ELF-1 (cell line): ENCODE results near the gene P2RY6.

ENCODE experiments used
- DNase-seq: peaks from one replicate; pipeline ENCODE4 v3.0.0-alpha.2; 2016; ENCODE audit warnings: low read depth, low spot score

Gene P2RY6

DNA sequence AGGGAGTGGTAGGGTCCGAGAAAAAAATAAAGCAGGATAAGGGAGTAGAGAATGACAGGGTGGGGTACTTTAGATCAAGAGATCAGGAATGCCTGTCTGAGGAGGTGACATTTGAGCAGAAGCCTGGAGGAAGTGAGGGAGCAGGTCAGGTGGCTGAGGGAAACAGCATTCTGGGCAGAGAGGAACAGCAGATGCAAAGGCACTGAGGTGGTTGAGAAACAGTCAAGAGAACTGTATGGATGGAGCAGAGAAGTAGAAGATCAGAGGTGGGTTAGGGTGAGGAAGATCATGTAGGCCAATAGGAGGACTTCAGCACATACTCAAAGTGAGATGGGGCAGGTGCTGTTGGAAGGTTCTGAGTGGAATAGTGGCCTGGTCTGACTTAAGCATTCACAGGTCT is 44.3 kb downstream of the P2RY6 start:
- no peak for DNase-seq

DNA sequence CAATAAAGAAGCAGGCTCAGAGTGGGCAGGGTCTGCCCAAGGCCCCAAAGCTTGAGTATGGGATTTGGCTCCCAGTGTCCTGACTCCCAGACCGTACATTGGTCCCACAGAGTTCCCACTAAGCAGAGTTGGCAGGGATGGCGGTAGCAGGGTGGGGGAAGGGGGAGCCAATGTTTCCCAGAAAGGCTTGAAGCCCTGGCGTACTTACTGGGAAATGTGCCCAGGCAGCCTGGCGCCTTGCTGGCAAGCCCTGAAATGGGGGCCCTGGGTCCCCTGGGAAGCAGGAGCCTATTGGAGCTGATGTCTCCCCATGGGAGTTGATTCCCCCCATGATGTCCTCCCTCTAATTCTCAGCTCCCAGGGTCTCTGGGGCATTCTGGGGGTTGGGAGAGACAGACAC is 45.2 kb downstream of the P2RY6 start:
- no peak for DNase-seq

DNA sequence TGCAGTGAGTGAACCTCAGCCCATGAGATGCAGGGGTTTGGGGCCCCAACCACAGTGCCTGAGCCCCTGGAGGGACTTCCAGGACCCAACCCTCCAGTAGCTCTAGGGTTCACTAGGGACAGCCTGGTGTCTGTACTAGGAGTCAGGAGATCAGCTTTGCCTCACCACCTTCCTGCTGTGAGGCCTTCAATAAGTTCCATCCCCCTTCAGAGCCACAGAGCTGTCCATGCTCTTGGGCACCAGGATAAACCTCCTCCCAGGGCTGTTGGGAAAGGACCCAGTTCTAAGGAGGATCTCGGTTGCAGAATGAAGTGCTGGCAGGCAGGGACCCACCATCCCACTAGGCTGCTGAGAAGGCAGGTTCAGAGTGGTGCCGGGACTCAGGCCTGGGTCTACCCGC is 45.7 kb downstream of the P2RY6 start:
- no peak for DNase-seq

DNA sequence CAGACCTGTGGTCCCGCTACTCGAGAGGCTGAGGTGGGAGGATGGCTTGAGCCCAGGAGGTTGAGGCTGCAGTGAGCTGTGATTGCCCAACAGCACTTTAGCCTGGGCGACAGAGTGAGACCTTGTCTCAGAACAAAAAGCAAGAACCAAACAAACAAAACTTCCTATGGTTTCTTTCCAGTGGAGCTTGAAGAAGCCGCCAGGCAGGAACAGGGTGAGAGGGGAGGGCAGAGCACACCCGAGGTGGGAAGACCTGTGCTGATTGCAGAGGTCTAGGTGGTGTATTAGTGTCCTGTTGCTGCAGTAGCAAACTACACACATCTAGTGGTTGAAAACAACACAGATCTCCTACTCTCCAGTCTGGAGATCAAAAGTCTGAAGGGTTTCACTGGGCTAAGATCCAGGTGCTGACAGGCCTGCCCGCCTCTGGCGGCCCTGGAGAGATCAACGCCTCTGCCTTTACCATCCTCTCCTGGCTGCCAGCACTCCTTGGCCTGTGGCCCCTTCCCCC is 46.4 kb downstream of the P2RY6 start:
- DNase-seq: no peak

DNA sequence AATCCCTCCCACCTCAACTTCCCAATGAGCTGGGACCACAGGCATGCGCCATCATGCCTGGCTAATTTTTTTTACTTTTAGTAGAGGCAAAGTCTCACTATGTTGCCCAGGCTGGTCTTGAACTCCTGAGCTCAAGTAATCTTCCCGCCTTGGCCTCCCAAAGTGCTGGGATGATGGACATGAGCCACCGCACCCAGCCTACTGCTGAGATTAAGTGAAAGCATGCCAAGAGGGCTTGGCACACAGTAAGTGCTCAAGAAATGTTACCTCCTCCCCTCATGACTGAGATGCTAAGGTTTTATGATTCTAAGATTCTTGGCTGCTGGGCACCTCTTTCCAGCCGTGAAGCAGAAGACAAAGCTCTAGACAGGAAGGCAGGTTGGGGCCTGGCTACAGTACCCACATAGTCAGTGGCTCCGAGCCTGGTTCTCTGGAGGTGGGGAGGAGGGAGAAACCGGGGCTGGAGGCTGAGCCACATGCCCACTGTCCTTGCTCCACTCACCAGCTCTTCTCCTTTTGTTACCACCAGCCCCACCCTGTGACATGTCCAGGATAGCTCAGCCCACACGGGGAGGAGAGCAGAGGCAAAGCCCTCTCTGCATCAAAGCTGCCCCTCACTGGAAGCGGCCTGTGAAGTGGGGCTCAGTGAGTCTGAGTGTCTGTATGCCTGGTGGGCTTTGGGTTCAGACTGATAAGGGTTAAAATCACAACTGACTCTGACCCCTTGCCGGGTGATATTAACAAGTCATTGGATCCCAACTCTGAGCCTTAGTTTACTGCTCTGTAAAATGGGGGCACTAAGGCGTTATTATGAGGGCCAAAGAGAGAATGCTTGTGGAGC is 48.8 kb downstream of the P2RY6 start:
- DNase-seq: no peak

DNA sequence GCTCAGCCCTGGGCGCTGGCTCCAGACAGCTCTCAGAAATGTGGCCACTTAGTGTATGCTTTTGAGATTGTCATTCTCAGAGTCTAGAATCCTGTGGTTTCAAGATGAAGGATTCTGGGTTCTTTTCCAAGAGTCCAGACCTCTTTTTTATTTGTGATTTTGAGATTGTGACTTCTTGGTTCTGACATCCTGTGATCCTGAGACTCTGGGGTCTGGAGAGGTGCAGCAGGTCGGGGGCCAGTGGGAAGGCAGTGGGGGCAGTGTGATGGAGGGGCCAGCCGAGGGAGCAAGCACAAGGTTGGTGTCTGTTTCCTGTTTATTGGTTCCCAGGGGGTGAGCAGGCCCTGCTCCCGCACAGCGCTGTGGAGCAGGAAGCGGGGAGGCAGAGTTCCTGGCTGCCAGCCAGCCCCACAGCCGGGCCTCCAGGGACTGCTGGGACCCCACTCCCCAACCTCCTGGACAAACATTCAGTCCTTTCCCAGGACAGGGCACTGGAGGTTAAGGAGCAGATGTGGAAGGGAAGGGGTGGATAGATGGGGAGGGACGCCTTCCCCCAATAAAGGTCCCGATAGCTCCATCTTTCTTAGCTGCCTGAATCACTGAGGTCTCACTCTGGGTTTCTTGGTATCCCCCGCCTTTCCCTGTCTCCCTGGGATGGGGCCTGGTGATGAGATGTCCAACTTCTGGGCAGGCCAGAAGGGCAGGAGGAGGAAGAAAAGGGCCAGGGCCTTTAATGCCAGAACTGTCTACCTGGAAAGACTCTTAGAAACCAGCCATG is 49.7 kb downstream of the P2RY6 start:
- no peak for DNase-seq

DNA sequence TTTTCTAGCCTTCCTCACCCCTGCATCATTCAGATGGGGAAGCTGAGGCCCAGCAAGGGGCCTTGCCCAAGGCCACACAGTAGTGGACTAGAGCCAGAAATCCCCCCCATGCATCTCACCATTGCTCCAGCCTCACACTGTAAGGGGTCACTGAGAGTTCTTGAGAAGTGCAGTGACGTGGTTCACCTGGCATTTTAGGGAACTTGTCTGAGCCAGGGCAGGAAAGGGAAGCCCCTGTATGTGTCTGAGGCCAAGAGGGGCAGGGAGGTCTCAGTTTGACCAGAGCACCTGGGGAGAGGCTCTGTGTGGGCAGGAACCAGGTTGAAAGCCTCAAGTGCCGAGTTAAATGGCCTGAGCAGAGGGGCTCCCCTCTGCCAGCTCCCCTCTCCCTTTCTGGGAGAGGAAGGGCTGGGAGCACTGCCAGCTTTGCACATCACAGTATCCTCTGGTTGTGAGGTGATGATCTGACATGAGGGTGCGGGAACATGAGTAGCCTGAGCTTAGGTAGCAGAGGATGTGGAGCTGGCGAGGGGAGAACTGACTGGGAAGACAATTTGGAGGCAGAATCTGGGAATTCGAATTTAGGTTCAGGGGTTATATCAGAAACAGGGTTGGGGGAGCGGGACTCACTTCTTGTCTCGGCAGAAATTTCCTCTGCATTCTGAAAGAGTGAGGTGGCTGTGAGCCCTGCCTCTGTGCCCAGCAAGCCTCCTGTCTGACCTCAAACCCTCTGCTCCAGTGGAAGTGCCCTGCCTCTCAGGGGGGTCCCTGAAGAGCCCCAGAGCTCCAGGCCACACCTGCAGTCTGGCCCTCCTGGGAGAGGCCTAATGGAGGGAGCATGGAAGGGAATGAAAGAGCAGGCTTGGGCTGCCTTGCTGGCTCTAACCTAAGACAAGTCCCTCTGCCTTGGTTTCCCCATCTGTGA is 50.5 kb downstream of the P2RY6 start:
- no peak for DNase-seq

DNA sequence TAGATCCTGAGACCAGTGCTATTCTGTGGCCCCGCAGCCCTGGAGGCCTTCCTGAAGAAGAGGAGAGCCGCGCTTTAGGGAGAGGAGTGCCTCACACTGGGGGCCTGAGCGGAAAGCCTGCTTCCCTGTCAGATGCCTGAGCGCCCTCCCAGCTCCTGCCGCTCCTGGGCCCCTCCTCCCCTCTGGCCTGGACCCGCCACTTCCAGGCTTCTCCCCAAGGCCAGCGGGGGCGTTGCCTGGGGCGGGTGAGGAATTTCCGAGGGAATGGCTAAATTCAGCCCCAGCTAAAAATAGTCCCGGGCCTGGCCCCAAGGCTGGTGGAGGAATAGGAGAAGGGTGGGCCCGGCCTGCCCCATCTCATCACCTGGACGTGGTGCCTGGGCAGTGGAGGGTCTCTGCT is 51.3 kb downstream of the P2RY6 start:
- DNase-seq: peak; percentile 85

DNA sequence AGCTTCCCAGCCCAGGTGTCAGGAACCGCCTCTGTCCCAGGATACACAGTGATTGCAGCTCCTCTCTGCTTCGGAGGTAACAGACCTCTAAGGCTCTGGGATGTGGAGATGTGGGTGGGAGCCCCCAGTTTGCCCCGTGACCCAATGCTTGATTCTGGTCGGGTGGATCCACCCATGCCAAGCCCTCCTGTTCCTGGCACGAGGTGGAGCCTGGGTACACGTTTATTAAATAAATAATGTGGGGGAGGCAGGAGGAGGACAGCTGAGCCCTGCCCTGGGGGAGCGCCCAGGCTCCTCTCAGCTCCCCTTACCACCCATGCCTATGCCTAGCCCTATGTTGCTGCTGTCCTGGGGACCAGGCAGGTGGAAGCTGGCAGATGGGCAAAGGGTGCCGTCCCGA is 52.0 kb downstream of the P2RY6 start:
- DNase-seq: no peak

DNA sequence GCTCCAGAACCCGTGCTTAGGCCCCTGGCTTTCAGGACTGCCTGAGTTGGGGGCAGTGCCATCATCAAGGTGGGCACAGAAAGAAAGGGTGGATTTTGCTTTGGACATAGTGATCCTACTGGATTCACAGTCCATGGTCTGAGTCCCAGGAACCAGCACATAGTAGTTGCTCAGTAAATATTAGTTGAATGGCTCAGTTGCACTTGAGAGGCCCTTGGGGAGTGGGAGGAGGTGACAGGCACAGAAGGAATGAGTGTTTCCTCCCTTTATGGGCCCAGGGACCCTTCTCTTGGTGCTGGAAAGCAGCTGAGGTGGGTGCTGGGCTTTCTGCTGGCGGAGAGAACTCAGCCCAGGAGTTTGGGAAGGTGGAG is 52.5 kb downstream of the P2RY6 start:
- no peak for DNase-seq

DNA sequence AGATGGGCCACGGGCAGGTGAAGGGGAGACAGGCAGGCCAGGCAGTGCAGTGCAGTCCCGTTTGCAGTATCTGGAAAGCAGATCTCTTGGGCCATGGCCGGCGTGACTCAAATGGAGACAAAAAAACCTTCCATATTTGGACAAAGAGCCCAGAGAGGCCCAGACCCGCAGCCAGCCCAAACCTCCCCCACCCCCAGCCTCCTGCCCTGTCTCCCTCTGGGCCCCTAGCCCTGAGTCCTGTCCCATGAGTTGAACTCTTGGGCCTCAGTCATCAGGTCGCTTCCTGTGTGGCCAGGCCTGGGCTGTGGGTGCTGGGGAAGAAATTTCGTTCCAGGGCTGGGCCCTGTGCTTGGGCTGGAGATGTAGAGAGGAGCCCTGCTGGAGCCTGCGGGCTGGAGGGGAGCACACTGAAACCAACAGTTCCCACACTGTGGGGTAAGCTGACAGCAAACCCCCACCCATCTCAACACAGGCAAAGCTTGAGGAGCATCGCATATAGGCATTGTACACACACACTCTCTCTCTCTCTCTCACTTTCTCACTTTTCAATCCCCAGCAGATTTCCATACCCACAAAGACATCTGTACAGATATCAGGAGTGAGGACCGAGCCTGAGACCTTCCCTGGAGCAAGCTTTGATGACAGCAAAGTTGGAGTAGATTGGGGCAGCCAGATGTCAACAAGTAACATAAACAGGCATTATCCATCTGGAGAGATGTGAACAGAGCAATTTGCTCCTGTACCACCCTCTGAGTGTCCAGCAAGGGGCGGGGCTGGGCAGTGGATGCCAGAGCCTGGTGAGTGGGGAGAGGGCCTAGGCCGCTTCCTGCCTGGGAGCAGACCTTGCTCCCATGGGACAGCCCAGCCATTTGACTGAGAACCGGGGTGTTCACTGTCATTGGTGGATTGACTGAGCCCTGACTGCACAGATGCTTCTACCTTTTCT is 53.2 kb downstream of the P2RY6 start:
- no peak for DNase-seq

DNA sequence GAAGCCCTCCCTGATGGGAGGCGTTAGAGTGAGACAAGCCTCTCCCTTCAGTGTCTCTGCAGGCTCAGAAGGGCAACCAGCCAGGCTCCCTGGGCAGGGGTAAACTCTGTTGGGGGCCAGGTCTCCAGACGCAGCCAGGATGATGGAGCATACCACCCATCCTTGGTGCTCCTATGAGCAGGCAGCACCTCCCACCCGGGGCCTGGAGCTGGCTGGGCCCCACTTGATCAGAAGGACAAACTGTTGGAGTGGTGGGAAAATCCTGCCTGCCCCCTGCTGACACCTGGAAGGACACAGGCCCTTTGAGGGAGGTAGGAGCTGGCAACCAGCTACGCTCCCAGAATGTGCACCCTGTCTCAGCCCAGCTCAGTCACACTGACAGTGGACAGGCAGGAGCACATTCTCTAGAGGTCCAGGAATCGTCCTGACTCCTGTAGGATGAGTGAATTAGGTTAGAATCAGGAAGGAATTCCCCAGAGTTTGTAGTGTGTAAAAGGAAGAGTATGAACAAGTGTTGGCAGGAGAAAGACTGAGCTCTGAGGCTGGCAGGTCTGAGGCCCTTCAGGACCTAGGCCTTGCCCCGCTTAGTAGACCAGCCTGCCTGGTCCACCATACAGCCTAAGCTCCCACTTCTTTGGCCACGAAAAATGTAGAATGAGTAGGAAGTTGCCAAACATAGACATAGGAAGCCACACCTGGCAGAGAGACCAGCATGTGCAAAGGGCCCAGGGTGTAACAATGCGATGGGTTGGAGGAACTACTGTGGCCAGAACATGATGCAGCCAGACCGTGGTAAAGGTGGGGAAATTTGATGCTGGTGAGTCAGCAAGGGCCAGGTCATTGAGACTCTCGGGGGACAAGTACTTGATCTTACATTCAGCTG is 55.0 kb downstream of the P2RY6 start:
- no peak for DNase-seq

DNA sequence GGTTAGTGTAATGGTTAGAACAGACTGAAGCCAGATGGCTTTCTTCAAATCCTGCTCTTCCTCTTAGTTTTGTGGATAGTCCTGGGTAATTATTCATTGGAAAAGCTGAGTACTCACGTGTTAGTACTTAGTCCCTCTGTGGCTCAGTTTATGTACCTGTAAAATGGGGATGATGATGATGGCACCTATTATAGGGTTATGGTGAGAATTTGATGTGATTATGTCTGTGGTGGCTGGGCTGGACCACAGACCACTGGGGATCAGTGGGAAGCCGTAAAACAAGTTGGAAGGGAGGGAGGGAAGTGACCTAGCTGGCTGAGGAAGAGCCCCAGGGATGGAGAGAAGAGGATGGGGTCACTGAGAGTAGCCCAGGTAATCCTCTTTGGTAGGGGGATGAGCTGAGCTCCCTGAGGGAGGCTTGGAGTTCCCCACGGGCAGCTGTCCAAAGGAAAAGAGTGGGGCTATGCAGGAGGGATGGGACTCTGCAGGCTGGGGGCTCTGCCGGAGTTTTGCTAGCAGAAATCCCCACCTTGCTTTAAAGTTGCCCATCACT is 55.8 kb downstream of the P2RY6 start:
- no peak for DNase-seq

DNA sequence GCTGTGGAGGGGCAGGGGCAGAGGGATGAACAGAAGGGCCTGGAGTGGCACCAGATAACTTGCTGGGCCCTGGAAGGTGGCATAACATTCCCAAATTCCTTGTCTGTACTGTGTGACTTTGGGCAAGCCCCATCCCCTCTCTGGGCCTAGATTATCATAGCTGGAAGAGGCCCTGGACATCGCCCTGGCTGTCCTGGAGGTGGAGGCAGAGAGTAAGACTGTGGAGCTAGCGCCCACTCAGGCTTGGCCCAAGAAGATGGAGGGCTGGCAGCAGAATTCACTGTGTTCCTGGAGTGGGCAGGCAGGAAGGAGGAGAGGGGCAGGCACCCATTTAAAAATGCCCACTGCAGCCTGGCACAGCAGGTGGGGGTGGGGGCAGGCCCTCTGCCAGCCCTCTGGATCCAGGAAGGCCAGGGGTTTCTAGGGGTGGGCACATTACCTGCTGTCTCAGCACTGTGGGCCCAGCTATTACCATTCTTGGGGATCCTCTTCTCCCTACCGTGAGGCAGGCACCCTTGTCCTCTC is 58.5 kb downstream of the P2RY6 start:
- no peak for DNase-seq

DNA sequence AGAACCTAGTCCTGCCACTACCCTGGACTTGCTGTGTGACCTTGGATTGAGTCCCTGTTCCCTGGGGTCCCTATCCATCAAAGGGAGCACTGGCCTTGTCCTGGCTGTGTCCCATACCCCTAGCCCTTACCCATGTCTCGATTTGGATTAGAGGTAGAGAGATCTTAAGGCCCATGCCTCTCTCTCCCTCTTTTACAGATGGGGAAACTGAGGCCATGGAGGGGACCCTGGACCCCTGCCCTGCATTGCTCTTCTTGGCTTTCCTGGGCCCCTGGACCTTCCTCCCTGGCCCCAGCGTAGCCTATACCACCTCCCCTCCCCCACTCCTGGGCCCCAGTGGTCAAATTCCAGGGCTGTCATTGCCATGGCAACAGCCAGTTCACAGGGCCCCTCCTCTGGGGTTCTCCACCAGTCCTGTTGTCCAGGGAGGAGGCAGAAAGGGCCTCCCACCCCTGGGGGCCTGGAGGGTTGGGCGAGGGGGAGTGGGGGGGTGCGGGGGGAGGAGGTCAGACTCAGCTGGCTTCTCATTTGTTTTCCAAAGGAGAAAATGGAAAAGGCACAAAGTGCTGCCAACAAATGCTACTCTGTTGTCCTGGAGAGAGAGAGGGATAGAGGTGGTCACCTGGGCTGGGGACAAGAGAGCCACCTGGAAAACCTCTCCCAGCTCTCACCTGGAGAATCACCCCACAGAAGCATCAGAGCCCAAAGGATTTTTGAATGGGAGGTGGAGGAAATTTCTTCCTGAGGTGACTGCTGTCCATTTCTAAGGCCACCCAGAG is 59.2 kb downstream of the P2RY6 start:
- peak; percentile 89 for DNase-seq

DNA sequence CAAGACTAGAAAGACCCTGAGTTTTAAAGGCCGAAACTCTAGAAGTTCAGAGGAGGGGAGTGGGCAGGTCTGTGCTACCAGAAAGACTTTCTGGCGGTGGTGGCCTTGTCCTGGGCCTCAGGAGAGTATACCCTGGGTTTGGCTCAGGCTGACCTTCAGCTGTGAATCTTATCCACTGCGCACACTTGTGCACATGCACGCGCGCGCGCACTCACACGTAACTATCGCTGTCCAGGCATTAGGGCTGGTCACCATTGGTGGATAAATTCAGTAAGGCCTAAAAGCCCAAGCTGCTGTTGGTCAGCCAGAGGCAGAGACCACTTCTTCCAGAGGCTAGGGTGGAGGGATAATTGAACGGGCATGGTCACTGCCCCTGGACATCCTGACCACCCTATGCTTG is 61.0 kb downstream of the P2RY6 start:
- no peak for DNase-seq

DNA sequence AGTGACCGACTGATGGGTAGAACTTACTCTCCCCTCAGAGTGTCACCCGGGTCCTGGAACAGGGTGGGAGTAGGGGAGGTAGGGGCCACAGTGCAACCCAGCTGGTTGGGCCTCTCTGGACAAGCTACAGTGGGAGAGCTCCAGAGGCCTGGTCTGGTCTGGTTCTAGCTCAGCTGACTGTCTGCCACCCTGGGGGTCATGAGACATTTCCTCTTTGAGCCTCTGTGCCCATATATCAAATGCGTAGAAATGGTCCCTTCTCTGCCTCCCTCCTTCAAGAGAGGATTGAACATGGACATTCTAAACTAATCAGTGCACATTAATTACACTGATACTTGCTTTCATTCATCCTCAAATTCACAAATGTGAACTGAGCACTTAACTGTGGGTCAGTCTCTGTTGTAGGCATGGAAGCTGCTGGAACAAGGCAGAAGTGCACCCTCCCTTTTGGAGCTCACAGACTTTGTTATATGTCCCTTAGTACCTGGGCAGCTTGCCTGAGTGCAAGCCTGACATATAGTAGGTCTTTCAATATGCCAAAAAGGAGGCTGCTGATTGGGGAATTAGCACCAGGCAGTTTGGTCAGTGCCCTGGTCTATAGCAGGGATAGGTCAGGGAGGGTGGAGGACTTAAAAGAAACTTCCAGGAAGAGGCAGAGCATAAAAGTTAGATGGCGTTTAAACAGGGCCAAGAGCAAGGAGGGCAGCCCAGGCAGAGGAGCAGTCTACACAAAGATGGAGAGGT is 61.7 kb downstream of the P2RY6 start:
- no peak for DNase-seq
